A673 (cell line): Measurements from ENCODE around the gene TMPRSS2.

Experiments used
- EZH2 ChIP-seq: fragments of 200-600 bp; sonication (generic); IDR thresholded peaks from 2 replicates; pipeline ENCODE4 v1.6.1; 2017; ENCODE audit warnings: borderline replicate concordance, low read depth, mild to moderate bottlenecking, mixed read lengths, antibody characterized with exemption, low read length; ENCODE audit not compliant: poor library complexity, severe bottlenecking
- TF ChIP-seq, protein P1 (sequence below): fragments of 300-800, 200-600 bp; sonication (generic); conservative IDR thresholded peaks from 2 replicates; pipeline ENCODE4 v1.5.1; 2017; ENCODE audit warnings: low read depth, mild to moderate bottlenecking, antibody characterized with exemption, low read length, moderate library complexity, mixed read lengths

DNA sequence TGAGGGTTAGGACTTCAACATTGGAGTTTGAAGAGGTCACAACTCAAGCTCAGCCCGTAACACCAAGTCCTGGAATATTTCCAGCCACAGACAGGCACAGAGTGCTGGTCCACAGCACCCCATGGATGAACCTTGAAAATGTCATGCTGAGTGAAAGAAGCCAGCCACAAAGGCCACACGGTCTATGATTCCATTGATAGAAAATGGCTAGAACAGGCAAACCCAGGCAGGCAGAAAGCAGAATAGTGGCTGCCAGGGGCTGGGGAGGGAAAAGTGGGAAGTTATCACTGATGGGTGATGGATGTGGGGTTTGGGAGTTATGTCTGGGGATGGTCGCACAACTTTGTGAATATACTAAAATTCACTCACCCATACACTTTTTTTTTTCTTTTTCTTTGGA is 60.6 kb downstream of the TMPRSS2 start:
- TF ChIP-seq, protein P1, sequence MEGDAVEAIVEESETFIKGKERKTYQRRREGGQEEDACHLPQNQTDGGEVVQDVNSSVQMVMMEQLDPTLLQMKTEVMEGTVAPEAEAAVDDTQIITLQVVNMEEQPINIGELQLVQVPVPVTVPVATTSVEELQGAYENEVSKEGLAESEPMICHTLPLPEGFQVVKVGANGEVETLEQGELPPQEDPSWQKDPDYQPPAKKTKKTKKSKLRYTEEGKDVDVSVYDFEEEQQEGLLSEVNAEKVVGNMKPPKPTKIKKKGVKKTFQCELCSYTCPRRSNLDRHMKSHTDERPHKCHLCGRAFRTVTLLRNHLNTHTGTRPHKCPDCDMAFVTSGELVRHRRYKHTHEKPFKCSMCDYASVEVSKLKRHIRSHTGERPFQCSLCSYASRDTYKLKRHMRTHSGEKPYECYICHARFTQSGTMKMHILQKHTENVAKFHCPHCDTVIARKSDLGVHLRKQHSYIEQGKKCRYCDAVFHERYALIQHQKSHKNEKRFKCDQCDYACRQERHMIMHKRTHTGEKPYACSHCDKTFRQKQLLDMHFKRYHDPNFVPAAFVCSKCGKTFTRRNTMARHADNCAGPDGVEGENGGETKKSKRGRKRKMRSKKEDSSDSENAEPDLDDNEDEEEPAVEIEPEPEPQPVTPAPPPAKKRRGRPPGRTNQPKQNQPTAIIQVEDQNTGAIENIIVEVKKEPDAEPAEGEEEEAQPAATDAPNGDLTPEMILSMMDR, result no peak
- no peak for TF ChIP-seq EZH2
